Prostate gland (tissue), 2 donors: Measurements from ENCODE around the gene TEPSIN.

Experiments
- POLR2A ChIP-seq: fragments of 450-650 bp; IDR thresholded peaks from one replicate; pipeline ENCODE4 v1.6.1; 2016; ENCODE audit warnings: antibody characterized with exemption, mild to moderate bottlenecking
- POLR2AphosphoS5 ChIP-seq: sonication (generic); formaldehyde crosslinking; IDR thresholded peaks from one replicate; pipeline ENCODE4 v1.6.1; 2017; ENCODE audit warnings: antibody characterized with exemption
- TF ChIP-seq, protein P1 (sequence below), 4 experiments: fragments of 200-600 bp in 2 of 4; fragments of 450-650 bp in 2 of 4; sonication (generic) in 2 of 4; IDR thresholded peaks; 1 replicate in 3 of 4; 2 replicates in 1 of 4; pipeline ENCODE4 v1.5.1; 2016 to 2019; ENCODE audit warnings: antibody characterized with exemption in 4 of 4, mild to moderate bottlenecking in 2 of 4, moderate library complexity in 2 of 4

- TF ChIP-seq POLR2A (no peak), POLR2AphosphoS5 (no peak)
- TF ChIP-seq, protein P1, sequence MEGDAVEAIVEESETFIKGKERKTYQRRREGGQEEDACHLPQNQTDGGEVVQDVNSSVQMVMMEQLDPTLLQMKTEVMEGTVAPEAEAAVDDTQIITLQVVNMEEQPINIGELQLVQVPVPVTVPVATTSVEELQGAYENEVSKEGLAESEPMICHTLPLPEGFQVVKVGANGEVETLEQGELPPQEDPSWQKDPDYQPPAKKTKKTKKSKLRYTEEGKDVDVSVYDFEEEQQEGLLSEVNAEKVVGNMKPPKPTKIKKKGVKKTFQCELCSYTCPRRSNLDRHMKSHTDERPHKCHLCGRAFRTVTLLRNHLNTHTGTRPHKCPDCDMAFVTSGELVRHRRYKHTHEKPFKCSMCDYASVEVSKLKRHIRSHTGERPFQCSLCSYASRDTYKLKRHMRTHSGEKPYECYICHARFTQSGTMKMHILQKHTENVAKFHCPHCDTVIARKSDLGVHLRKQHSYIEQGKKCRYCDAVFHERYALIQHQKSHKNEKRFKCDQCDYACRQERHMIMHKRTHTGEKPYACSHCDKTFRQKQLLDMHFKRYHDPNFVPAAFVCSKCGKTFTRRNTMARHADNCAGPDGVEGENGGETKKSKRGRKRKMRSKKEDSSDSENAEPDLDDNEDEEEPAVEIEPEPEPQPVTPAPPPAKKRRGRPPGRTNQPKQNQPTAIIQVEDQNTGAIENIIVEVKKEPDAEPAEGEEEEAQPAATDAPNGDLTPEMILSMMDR (IDR thresholded peaks at IDR 0.05): no peak
Measured at GRCh38 chr17:81222620-81222905, 16.3 kb downstream of the TEPSIN start.
